GM19099 (cell line): ENCODE data around the gene ADRA2A.

Experiments
- POLR2A ChIP-seq: IDR thresholded peaks from 3 replicates; pipeline ENCODE4 v1.6.1; 2011; ENCODE audit warnings: low read depth; ENCODE audit not compliant: insufficient read length; ENCODE audit errors: extremely low read depth

ADRA2A gene

GRCh38 chr10:111076682-111077478, at the start of gene ADRA2A:
Gene ADRA2A, plus strand, starts transcription at chr10:111077029. Its CDS starts 968 bp downstream, at chr10:111077997.
- no peak for TF ChIP-seq POLR2A

GRCh38 chr10:111030042-111030750, 46.6 kb upstream of the ADRA2A start:
- no peak for TF ChIP-seq POLR2A

- no peak for TF ChIP-seq POLR2A
Observed at GRCh38 chr10:111034598-111035310, 42.1 kb upstream of the ADRA2A start.

DNA sequence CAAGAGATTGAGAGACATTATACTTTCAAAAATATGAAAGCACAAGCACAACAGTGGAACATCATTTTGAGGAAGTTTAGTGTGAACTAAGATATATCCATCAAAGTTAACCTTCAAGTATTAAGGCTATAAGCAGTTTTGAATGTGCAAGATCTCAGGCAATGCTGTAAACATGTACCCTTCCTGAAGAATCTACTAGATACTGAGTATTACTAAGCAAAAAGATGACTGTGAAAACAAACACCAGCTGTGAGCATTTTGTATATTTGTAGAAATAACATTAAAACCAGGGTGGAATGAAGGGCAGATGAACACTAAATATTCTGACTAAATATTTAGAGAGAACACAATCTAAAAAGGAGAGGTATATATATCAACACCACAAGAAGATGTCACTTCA, 41.3 kb upstream of the ADRA2A start:
- no peak for TF ChIP-seq POLR2A

DNA sequence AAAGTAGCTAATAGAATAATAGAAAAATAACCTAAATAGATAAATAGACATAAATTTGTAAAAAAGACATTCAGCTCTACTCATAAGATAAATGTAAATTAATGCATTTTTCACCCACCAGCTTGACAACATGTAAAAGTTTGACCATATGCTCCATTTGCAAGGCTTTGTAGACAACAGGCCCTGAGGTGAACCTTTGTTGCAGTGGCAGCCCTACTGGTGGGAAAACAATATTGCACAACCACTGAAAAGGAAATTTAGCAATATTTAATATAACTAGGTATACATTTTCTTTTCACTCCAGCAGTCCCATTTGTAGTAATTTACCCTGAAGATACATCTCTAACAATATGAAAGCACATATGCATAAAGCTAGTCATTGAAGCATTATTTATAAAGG, 39.0 kb upstream of the ADRA2A start:
- no peak for TF ChIP-seq POLR2A

GRCh38 chr10:111039522-111039921, 37.3 kb upstream of the ADRA2A start:
- no peak for TF ChIP-seq POLR2A

- no peak for TF ChIP-seq POLR2A
Observed at GRCh38 chr10:111057006-111057405, 19.8 kb upstream of the ADRA2A start.

- no peak for TF ChIP-seq POLR2A
Observed at GRCh38 chr10:111063471-111063870, 13.4 kb upstream of the ADRA2A start.

DNA sequence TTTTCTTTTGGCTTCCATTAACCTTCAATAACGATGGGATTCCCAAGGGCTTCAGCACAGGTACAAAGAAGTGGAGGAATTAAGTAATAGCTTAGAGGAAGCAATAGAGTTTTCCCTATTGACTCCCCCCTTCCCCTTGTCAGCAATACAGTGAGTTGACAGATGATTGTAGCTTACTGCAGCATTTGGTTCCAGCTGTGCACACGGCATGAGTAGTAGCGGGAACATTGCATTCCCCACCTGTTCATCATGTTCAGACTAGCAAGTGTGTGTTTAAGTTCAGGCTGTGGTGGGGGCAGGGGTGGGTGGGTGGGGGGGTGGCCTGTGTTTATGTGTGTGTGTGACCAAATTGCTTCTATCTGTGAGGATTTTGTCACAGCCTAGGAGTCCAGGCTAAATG, 4.6 kb upstream of the ADRA2A start:
- no peak for TF ChIP-seq POLR2A

DNA sequence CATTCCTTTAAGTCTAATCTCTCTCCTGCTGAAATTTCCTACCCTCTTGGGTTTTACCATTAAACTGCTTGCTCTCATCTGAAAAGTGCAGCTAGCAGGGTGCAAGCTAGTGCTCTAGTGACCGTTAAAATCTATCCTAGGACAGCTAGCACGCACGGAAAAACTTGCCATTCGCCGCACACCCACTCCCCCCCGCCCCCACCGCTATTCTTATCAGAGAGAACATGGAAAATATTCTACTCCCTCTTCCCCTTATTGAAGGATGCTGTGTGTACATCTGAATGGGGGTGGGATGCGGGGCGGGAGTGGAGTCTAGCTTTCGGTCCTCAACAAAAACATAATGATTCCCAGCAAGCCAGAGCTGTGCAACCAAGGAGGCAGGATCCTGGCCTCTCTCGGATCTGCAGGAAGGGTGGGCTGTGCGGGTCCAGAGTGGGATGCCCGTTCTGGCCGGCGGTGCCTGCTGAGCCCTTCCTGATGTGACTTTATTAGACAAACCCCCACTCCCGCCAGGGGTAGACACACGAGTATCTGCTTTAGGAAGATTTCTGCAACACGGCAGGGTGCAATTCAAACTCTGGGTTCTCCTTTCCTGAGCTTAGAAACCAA, 1.1 kb upstream of the ADRA2A start:
- TF ChIP-seq POLR2A: no peak

DNA sequence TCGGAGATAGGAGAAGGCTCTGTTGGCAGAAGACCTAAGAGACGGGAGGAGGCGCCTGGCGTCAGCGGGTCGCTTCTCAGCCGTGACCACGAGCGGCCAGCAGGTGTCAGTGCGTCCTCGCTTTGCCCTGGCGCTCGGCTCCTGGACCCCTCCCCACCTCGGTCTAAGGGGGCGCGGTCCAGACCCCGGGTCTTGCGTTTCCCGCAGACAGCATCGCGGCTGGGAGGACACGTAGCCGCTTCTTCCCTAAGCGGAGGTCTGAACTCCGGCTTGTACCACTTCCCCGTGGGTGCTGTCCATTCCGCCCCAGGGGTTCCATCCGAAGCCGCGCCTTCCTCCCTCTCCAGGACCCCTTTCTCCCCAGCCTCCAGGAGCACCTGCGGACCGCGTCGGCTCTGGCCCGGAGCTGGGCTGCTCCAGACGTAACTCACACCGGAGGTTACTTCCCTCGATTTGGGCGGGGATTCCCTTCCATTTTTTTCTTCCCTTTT, 593 bp upstream of the ADRA2A start:
- TF ChIP-seq POLR2A: no peak

- TF ChIP-seq POLR2A: no peak
Observed at GRCh38 chr10:111077479-111077784, 603 bp downstream of the ADRA2A start.

DNA sequence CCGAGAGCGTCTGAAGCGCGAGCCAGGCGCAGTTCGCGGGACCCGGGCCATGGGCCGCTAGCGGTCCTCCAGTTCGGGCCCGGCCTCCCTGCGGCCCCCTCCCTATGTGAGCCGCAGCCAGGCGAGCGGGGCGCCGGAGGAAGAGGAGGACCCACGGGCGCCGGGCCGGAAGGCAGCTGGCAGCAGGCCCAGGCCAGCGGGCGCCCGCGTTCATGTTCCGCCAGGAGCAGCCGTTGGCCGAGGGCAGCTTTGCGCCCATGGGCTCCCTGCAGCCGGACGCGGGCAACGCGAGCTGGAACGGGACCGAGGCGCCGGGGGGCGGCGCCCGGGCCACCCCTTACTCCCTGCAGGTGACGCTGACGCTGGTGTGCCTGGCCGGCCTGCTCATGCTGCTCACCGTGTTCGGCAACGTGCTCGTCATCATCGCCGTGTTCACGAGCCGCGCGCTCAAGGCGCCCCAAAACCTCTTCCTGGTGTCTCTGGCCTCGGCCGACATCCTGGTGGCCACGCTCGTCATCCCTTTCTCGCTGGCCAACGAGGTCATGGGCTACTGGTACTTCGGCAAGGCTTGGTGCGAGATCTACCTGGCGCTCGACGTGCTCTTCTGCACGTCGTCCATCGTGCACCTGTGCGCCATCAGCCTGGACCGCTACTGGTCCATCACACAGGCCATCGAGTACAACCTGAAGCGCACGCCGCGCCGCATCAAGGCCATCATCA, 1.1 kb downstream of the ADRA2A start:
- TF ChIP-seq POLR2A: no peak

GRCh38 chr10:111078505-111079185, 1.8 kb downstream of the ADRA2A start:
- no peak for TF ChIP-seq POLR2A
